HG03066 (cell line): Measurements from ENCODE around the gene KSR2.

ENCODE experiments used
- ATAC-seq: cut with Tn5 transposase; IDR thresholded peaks from one replicate; pipeline ENCODE4 v1.9.1; 2021; ENCODE audit warnings: low read depth; ENCODE audit not compliant: unreplicated experiment

The KSR2 gene

DNA sequence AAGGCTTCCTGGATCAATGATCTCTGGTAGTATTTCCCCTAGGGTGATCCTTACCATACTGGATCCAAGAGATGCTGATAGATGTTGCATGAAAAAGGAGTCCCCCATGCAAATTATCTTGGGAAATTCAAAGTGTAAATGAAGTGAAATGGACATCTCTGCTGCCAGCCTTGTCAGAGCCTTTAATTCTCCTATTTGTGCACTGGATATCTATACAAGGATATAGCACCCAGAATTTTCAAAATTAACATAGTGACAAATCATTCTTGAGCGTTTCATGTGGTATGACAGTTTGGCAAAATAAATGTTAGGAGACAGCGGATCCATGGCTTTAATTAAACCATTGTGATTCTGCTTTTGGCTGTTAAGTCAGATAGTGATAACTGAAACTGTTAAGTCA is 260.9 kb downstream of the KSR2 start:
- no peak for ATAC-seq

DNA sequence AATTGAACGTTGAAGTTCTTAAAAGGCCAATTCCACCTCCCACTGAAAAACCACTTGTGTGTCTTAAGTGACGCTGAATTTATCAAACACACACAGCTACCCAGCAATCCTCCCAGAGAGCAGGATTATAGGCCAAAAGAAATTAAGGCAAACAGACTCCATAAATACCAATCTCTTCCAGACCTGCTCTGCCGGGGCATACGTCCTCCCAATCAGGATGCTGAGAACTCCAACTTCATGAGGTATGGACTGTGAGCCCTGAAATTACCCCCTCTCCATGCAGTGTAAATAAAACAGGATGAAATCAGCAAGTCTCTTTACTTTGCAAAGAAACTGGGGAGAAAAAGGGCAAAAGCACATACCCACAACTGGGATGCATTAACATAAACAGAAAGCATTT is 265.2 kb downstream of the KSR2 start:
- no peak for ATAC-seq

DNA sequence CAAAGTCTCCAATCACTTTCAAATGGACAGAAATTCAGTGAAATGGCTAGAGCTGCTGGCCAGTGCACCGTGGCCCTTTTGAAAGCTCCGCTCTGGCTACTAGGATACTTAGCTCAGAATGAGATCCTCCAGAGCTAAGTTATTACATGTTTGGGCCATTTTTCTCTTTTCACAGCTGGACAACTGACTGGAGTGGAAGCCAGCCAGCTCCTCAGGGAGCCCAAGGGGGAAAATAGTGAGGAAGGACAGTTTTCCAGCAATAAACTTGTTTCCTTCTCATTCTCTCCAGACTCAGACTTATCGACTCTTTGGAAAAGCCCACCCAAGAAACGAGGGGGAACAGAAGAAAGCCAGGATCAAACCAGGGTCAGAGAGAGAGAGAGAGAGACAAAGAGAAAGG is 266.0 kb downstream of the KSR2 start:
- ATAC-seq: no peak

DNA sequence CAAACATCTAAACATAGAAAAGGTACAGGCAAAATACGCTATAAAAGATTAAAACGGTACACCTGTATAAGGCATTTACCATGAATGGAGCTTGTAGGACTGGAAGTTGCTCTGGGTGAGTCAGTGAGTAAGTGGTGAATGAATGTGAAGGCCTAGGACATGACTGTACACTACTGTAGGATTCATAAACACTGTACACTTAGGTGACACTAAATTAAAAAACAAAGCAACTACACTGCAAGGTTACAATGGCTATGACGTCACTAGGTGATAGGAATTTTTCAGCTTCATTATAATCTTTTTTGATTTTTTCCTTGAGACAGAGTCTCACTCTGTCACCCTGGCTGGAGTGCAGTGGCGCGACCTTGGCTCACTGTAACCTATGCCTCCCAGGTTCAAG is 269.2 kb downstream of the KSR2 start:
- no peak for ATAC-seq

DNA sequence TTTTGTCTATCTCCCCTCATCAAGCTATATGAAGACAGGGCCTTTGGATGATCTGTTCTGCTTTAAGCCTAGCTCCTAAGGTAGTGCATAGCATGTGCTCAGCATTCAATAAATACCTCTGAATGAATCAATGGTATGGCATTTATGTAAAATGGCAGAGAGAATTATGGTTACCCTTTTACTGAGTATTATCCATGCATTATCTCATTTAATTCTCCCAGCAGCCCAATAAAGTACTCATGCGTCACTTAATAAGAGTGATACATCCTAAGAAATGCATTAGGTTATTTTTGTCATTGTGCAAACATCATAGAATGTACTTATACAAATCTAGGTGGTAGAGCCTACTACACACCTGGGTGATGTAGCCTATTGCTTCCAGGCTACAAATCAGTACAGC is 269.7 kb downstream of the KSR2 start:
- ATAC-seq: no peak

DNA sequence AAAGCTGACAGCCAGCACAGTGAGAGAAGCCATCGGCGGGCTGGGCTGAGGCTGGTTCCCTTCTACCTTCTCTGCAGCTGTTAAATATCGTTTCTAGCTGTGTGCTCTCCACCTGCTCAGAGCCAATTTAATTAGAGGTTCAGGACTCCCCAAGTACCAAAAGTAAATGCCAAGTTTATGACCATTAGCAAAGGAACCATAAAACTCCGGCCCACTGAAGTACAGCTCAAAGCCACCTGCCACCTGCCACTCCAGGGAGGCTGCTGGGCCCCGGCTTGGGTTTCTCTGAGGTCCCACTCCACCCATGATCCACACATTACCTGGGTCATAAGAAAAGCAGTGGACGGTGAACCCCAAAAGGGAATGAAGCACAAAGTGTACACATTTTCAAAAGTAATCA is 272.8 kb downstream of the KSR2 start:
- no peak for ATAC-seq

DNA sequence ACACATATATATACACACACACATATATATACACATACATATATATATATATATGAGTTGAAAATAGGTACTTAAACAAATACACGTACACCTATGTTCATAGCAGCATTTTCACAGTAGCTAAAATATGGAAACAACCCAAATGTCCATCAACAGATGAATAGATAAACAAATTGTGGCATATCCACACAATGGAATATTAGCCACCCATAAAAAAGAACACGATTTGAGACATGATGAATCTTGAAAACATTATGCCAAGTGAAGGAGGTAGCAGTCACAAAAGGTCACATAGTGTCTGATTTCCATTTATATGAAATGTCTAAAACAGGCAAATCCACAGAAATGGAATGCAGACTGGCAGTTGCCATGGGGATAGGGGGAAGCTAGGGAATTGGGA is 276.3 kb downstream of the KSR2 start:
- no peak for ATAC-seq

DNA sequence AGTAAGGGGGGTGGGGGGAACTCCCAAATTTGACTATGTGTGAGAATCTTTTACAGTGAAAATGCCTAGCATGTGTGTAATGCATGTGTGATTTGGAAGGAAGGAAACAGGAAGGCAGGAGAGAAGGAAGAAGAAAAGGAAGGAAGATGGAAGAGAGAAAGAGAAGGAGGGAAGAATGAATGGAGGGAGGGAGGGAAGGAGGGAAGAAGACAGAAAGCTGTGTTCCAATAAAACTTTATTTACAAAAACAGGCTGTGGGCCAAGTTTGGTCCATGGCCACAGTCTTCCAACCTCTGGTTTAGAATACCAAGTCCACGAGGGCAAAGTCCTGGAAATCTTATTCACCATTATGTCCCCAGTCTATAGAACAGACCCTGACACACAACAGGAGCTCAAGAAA is 278.9 kb downstream of the KSR2 start:
- no peak for ATAC-seq

DNA sequence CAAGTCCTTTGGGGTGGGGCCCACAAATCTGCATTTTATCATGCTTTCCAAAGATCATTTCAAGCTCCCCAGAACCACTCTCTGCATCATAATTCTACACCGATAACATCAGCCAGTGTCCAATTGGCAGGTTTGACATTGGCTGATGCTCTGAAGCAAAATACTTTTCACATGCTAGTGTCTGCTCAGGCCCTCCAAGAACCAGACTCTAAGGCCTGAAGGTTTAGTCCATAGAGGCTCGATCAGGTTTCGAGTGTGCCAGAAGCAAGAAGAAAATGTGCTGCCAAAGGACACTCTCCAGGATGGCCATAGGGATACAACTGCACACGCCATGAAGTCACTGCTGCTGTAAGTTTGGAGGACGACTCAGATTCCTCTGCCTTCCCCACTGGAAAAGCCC is 280.3 kb downstream of the KSR2 start:
- no peak for ATAC-seq

DNA sequence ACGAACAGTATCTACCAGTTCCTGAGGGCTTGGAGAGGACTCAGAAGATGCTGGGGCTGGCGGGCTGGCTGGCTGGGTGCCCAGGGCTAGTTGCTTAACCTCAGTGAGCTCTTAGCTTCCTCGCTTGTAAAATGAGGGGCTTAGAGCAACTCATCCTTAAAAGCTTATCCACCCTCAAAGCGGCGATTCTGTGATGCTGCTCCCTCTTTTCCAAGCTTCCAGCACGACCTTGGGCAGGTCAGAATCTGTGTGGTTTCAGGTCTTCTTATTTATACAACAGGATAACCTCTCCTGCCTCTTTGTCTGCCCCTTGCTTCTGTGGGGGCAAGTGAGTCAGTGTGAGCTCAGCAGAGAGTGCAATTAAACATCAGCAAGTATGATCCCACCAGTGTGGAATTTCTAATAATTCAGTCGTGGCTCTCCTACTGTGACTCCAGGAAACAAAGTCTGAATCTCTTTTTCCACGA is 281.8 kb downstream of the KSR2 start:
- ATAC-seq: no peak

DNA sequence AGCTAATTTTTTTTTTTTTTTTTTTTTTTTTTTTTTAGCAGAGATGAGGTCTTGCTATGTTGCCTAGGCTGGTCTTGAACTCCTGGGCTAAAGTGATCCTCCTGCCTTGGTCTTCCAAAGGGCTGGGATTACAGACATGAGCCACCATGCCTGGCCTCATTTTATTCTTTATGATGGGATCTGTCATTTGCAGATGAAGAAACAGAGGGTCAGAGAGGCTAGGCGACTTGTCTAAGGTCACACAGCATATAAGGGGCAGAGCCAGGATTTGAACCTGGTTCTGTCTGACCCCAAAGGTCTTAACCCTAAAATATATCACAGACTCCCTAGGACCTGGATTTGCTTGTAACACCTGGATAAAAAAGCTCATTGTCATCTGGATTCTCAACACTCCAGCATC is 282.6 kb downstream of the KSR2 start:
- ATAC-seq: no peak

DNA sequence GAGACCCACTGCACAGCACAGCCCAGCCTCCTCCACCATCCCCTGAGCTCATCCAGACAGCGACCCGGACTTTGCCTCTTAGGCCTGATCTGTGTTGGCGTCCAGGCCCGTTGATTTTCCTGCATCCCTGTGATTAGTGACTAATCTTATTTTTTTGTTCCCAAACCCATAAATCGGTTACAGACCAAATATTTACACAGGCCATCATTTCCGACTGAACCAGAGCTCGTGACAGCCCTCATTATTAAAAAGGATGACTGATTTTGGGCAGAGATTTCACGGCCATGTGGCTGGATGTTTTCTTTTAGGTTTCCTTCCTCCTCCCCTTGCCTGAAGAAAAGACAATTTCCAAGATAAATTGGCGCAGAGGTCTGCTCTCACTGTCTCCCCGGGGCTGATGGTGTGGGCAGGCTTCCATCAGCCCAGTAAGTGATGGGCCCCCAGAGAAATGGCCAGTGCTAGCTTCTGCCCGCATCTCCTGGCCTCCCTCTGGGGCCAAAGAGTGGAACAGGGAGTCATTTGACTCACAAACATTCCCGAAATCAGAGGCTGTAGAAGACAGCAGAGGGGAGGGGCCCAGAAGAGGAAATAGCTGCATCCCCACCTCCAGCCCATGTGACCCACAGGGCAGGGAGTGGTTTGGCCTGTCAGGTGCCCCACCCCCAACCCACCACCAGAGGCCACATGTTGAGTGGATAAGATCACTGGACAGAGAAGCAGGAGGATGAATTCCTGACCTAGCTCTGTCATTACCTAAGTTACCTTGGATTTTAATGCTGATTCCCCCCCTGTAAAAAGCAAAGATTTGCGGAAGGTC is 283.5 kb downstream of the KSR2 start:
- no peak for ATAC-seq

DNA sequence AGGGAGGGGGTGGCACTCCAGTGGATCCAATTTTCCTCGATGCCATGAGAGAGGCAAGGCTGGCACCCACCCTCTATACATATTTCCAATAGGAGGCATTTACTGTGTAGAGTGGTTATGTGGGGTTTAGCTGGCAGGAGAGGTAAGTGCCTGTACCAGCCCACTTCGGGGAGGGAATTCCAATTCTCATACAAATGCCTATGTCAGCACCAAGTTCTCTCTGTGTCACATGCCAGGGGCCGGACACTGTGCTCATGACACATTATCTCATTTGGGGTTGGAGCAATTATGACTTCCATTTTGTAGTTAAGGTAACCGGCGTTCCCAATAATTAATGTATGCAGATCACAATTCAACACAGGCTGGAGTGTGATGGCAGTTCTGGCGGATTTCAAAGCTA is 284.3 kb downstream of the KSR2 start:
- ATAC-seq: no peak

DNA sequence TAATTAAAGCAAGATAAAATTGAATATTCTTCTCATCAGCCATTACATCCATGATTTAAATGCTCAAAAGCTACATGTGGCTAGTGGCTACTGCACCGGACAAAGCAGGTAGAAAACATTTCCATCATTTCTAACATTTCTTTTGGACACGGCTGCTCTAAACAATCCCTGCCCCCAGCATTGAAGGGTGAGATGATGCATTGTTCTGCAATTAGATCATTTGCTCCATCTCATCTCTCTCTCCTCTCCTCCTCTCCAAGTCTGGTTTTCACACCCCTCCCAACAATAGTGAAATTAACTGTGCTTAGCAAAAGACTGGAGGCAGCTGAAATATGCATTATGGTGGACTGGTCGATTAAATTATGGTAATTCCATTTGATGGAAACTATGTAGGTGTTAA is 288.5 kb downstream of the KSR2 start:
- ATAC-seq: no peak

DNA sequence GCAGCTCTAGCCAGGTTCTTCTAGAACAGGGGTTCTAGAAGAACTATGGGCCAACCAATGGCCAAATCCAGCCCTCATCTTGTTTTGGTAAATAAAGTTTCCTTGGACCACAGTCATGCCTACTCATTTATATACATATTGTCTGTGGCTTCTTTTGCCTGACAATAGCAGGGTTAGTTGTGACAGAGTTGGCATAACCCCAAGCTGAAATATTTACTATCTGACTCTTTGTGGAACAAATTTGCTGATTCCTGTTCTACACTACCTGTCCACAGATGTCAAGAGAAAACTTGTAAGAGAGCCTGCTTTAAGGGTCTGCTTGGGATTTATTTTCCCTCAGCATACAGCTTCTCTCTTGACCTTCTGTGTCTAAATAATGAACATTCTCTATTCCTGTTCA is 289.0 kb downstream of the KSR2 start:
- no peak for ATAC-seq

DNA sequence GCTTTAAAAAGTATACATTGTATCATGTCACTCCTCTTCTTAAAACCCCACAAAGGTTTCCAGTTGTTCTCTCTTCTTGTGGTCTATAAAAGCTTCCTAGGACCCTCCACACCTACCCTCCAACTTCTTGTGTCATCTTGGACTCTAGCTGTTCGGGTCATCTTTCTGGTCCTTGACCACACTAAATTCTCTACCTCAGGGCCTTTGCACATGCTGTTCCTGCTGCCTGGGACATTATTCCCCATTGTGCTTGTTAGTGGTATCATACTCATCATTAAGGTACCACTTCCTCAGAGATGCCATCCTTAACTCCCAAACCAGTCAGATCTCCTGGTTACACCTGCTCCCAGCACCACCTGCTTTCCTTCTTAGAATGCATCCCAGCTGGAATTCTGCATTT is 294.0 kb downstream of the KSR2 start:
- ATAC-seq: no peak

DNA sequence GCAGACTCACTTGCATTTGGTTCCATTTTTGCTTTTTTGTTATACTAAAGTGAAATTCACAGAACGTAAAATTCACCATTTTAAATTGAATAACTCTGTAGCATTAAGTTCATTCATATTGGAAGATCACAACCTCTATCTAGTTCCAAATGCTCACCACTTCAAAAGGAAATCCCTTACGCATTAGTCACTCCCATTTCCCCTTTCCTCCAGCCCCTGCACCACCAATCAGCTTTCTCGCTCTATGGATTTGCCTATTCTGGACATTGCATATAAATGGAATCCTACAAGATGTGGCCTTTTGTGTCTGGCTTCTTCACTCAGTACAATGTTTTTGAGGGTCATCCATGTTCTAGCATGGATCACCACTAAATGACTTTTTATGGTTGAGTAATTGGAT is 294.5 kb downstream of the KSR2 start:
- no peak for ATAC-seq

DNA sequence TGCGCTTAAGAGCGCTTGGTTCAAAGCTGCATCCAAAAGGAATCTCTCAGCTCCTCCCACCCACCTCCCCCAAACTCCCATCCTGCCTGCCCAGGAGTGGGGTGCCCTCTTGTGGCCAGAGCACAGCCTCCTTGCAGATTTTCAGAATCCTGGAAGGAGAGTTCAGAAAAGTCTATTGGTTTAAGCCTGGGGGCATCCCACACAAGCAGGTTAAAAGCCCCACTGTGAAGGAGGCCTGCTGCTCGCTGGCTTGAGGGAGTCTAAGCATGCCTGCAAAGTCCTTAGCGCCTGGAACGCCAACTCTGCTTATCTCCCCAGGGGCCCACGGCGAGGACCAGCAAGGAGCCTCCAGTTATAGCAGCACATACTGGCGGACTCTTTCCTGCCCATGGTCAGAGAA is 297.1 kb downstream of the KSR2 start:
- ATAC-seq: no peak

DNA sequence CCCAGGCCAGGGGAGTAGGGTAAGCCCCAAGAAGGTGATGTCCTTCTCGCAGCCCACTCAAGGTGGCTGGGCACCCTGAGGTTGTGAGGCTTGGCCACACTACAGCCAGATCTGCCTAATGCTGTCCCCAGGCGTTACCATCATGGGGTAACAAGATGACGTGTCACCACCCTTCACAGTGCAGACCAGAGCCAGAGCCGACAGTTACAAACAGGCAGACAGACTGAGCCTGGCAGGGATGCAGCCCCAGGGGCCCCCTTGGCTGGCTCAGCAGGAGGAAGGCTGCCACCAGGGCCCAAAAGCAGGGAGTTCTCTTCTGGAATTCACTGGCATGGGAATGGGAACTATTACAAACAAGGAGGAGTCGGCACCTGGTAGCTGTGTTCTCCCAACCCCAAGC is 304.6 kb downstream of the KSR2 start:
- no peak for ATAC-seq

DNA sequence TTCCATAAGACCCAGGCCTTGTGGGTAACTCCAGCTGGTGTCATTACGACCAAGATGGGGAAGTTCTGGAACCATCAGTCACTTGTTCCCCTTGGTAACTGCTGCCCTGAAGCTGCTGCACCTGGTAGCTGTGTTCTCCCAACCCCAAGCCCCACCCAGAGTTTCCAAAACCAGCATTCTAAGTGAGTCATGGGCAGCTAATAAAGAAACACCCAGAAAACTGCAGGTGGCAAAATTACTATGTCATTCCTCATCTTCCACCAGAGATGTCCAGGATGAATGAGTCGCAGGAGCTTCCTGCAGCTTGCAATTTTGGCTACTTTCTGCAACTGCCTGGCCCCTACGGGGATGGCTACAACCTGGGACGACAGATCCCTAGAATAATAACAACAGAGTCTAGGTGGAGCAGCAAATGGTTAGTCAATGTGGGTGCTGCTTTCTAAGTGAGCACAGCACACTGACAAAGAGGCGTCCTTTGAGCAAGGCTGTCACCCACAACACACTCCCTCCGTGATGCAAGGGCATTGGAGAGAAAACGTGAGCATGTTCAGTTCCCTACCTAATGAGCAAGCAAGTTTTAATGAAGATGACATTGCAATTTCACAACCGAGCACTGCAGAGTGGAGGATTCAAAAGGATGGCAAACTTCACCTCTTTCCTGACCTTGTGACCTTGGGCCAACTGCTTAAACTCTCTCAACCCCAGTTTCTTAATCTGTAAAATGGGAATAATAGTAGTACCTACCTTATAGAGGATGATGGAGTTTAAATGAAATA is 306.0 kb downstream of the KSR2 start:
- ATAC-seq: no peak

DNA sequence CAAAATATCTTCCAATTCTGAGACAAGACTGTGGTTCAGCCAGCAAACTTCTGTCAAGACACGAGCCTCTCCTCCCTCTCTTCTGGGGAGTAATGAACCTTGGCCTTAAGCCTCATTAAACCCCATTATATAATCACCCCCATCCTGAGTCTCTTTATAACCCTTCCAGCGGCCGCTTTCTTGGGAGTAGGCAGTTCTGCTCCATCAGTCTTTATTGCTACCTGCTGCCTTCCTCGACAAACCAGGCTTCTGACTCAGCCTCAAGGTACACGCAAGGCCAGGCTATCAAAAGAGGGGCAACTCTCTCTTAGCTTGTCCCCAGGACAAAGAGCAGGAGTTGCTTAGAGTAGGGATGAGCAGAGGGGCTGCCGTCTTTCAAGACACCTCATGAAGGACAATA is 306.6 kb downstream of the KSR2 start:
- no peak for ATAC-seq

DNA sequence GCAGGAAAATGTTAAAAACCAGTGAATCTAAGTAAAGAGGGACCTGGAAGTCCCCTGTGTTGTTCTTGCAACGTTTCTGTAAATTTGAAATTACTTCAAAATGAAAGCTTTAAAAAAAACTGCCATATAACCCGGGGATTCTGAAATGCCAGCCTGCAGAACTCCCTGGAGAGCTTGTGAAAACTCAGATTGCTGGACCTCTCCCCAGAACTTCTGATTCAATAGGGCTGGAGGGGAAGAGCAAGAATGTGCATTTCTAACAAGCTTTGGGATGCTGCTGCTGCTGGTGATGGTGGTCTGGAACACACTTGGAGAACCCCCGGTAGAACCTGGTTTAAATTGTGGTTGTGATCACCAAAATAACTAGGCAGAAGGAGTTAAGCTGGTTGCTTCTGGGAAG is 307.3 kb downstream of the KSR2 start:
- no peak for ATAC-seq
